GM21360 (cell line): ENCODE measurements around the gene ITGB4.

Experiments used
- ATAC-seq: cut with Tn5 transposase; IDR thresholded peaks from one replicate; pipeline ENCODE4 v1.9.1; 2021; ENCODE audit warnings: mild to moderate bottlenecking, moderate library complexity; ENCODE audit not compliant: unreplicated experiment

The ITGB4 gene

DNA sequence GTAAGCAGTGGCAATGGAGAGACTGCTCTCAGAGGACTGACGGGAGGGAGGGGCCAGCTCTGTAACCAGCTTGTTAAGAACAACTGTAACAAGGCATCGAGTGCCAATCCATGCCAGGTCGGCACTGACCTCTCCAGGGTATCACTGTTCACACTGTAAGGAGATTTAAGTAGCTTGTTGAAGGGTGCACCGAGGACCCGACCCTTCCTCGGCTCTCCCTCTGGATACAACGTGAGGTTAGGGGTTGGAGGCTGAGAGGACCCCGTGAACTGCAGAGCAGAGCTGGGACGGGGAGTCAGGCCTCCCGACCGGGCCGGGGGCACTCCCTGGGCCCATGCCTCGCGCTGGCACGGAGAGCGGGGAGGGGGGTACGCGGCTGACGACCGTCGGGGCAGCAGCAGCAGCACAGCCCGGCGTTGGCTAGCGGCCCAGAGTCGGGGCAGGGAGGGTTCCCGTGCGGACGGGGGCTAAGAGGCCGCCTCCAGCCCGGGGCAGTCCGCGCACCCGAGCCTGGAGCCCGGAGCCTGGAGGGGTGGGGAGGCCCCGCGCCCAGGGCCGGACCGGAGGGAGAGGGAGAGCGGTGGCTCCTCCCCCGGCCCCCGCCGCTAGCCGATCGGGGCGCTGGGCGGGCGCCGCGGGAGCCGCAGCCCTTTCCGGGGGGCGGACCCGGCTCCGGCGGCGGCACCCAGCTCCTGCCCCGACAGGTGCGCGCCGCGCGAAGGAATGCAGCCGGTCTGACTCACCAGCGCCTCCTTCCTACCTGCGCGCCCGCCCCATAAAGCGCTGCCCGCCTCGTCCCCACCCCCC, at the start of gene ITGB4:
Gene ITGB4, plus strand, starts transcription at position 804 of the 807 bp plus-strand sequence. CDS start 3,245 bp downstream, outside the sequence.
- ATAC-seq, result no peak

GRCh38 chr17:75672011-75672410, 49.2 kb upstream of the ITGB4 start:
- ATAC-seq, result no peak

GRCh38 chr17:75673487-75673886, 47.8 kb upstream of the ITGB4 start:
- ATAC-seq, result no peak

GRCh38 chr17:75676461-75676860, 44.8 kb upstream of the ITGB4 start:
- no peak for ATAC-seq

DNA sequence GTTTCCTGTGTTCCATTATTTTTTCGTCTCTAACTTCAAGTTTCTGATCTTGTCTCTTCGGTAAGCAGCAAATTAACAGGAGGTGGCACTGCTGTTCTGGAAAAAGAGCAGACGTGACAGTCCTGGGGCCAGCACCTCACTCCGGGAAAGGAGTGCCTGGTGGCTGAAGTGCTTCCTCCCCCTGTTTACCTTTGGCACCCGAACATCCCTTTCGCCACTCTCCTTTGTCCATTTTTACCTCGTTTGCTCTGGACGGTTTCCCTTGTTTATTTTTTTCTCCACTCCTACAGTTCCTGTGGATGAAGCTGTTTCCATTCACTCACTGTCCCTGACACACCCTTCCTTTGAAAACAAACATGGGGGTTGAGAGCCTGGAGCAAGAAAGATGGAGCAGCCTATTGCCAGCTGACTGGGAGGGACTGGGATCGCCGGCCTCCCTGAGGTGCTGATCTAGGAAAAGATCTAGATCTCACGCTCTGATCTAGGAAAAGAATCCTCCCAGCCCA, 41.5 kb upstream of the ITGB4 start:
- no peak for ATAC-seq

GRCh38 chr17:75680431-75680830, 40.8 kb upstream of the ITGB4 start:
- ATAC-seq, result no peak

DNA sequence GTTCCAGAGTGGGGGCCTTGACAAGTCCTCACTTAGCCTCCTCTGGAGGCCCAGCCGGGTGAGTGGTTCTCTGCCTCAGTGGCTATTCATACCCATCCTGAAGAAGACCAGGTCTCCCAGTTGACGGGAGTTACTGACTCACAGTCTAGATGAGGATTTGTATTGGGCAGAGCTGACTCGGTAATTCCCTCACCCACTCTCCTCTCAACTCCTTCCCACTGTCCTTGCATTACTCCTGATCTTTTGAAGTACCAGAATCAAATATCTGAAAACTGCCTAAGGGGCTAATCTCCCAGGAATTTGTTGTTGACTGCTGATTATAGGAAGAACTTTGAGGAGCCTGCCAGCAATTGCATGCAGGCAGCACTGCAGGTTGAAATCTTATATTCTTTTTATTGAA, 40.0 kb upstream of the ITGB4 start:
- no peak for ATAC-seq

DNA sequence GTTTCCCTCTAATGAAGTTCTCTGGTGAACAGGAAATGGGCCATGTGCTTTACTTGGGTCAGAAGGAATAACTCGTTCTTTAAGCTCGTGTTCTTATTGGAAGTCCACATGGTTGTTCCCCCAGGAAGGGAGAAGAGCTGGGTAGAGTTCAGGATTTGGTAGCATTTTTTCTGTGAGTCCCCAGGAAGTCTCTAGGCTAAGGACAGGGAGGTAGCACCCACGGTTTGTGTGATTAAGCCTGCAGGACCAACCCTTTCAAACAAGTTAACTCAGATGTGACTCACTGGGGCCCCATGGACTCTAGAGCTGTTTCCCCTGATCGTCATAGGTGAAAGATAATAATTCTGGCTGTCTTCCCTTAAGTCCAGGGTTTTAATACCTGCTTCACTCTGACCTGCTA, 37.7 kb upstream of the ITGB4 start:
- no peak for ATAC-seq

GRCh38 chr17:75684249-75684648, 37.0 kb upstream of the ITGB4 start:
- ATAC-seq, result no peak

DNA sequence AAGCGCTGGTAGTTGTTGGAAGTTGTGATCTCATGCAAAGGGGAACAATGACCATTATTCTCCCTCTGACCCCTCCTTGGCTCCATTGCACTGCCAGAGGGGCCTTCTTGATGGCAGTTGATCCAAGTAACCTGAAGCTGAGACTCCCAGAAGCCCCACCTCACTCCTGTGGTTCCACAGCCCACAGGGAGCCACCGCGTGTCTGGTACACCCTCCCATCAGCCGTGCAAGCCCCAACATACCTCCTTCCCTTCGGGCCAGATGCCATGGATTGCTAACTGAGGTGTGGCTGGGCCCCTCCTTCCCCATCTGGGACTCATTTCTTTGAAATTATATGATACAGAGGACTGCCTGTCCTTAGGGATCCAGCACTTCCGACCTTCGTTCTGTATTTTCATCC, 36.3 kb upstream of the ITGB4 start:
- no peak for ATAC-seq

- ATAC-seq, result no peak
Measured at GRCh38 chr17:75685499-75685898, 35.8 kb upstream of the ITGB4 start.

GRCh38 chr17:75688209-75688825, 32.9 kb upstream of the ITGB4 start:
- no peak for ATAC-seq

GRCh38 chr17:75689441-75689873, 31.8 kb upstream of the ITGB4 start:
- no peak for ATAC-seq

DNA sequence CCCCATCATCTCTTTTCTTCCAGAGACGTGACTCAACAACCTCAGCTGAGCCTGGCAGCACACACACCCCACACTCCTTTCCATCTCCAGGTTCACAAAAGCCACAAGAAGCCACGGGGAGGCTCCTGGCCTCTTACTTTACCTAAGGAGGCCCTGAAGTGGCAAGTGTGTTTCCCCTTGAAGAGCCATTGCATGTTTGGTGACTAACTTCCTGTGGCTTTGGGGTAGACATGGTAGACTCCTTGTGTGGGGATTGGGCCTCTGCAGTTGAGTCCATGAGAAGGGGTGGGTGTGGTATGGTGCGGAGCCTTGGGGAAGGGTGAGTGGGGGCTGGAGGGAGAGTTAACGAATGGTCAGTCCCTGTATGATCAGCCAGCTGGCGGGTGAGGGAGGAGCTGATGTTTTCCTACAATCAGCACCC, 29.9 kb upstream of the ITGB4 start:
- ATAC-seq, result no peak

- ATAC-seq, result no peak
Measured at GRCh38 chr17:75691801-75692626, 29.2 kb upstream of the ITGB4 start.

GRCh38 chr17:75692976-75693375, 28.3 kb upstream of the ITGB4 start:
- ATAC-seq, result no peak

DNA sequence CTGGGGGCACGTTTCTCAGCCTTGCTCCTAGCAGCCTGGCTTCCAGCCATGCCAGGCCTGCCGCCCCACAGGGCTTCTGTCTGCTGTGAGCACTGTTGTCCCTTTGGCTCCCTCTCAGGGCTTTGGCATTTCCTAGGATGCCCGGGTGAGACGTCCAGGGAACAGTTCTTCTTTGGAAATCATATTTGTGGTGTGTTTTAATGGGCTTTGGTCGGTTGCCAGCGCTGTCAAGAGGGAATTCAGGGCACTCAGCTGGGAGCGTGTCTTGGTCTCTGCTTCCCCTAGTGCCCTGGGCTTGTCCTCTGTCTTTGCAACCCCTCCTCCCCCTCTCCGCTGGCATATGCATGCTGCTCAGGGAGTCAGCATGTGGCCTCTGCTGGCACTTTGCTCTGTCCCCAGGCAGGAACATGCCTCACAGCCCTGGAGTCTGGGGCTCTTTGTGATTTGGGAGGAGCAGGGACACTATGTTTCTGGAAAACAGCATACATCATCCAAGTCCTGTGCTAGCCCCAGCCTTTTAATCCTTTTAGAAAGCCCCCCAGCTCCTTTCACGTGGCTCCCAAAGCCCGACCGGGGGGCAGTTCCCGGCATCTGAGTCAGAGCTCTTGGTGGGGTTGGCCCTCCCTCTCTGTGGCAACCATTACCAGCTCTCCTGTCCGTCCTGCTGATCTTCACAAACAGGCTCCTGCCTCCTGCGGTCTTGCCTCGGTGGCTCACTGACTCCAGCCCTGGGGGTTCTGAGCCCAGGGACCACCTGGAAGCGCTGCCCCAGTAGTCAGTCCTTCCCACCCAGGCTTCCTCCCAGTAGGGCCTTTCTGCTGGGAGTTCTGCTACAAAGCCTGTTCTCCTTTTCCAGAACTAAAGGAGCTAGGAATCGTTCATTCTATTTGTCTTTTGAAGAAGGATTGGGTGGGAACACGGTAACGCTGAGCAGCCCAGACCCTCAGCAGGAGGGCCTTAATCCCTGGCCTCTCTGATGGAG, 27.5 kb upstream of the ITGB4 start:
- ATAC-seq, result no peak

DNA sequence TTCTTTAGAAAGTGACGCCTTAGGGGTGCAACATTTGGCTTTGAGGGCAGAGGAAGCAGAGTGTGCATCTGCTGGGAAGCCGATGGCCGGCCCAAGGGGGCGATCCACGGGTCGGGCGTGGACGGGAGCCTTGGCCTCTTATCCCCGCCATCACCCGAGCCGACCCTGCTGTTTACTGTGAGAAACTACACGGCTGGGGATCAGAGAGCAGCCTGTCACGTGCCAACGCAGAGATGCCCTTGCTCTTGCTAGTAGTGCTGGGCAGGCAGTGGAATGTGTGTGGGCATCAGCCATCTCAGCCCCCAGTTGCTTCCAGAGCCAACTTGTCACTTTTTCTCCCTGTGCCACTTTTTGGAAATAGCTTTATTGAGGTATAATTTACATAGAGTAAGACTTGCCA, 26.7 kb upstream of the ITGB4 start:
- ATAC-seq, result no peak

DNA sequence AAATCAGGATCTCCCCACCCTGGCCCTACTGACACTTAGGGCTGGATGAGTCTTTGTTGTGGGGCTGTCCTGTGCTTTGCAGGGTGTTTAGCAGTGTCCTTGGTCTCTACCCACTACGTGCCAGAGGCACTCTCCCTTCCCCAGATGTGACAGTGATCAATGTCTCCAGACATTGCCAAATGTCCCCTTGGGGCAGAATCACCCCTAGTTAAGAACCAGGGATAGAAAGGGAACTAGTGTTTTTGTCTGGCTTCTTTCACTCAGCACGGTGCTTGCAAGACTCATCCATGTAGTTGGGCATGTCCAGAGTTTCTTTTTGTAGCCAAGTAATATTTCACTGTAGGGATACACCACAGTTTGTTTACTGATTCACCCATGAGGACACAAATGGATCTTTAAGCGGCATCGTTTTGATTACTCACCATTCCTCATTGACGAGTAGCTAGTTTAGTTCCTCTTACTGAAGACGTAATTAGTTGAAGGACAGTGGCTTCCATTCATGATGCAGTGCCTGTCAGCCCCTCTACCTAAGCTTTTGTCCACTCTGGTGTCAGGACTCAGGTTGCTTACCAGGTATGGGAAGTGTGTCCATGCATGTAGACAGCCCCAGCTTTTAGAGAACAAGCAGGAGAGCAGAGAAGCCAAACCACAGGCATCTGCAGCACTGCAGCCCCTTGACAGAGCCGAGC, 26.0 kb upstream of the ITGB4 start:
- ATAC-seq, result no peak

- no peak for ATAC-seq
Measured at GRCh38 chr17:75695830-75696271, 25.4 kb upstream of the ITGB4 start.
